Measurements from ENCODE around the gene TEX19. TPM values are rescaled to one million over a fixed set of nuclear protein-coding genes. Genes with fewer than 3 reads are reported as not detected.

TEX19 gene
- total and polyA plus RNA-seq, 9 of the 15 experiments (the other 6 are each of a cell fraction or from before 2014, with no cell fraction given): 0.10 to 4.9 (median 1.9) TPM

GRCh38 chr17:82313195-82314011, 45.6 kb upstream of the TEX19 start (continued):
- TF ChIP-seq BRF1 (IDR thresholded peaks at IDR 0.05; ENCODE audit: borderline replicate concordance, extremely low read depth, insufficient read length): no peak
- no peak for TF ChIP-seq ATF6 (CRISPR knock-in tag; IDR thresholded peaks at IDR 0.05)

GRCh38 chr17:82314012-82314726, 44.9 kb upstream of the TEX19 start:
- no peak overlapping the region for H3K4me2 ChIP-seq (ENCODE audit: insufficient read depth, low read length)
- peak overlapping the region in 1 of 2 experiments; percentile 69; a peak in 2 of 4 replicates for H3K9ac ChIP-seq (ENCODE audit: insufficient read depth in 1 of 2, low read depth in 2 of 2, low read length in 2 of 2)
- H3K79me2 ChIP-seq (ENCODE audit: control insufficient read depth, insufficient read depth, low read length): no peaks in the 10 kb centered on the region
- 69% methylated on average over 18 of the region's 27 CpGs for WGBS (ENCODE audit: insufficient coverage, low coverage, missing lambda C conversion rate)
- intact Hi-C loops (cut with micrococcal nuclease): no loop called here
- no peak overlapping the region for H3K4me3 ChIP-seq
- H3K9me3 ChIP-seq (replicated peaks; ENCODE audit: control insufficient read depth, insufficient read depth, low read depth, low read length): peaks cover 10% of the 10 kb centered on the region
- POLR2A ChIA-PET: interaction anchor here (1.5 kb wide), 1 partner anchor 11 kb away, joined by 3 read pairs; no protein-coding TSS in a partner anchor
- no peak overlapping the region for H3K27ac ChIP-seq (ENCODE audit: extremely low read depth, low read depth, low read length)
- H4K20me1 ChIP-seq (replicated peaks; ENCODE audit: control insufficient read depth, insufficient read depth, low read length): no peaks in the 10 kb centered on the region
- in situ Hi-C loops (cut with MboI): no loop called here
- H3K27me3 ChIP-seq (ENCODE audit: control insufficient read depth in 2 of 2, insufficient read depth in 2 of 2, low read length in 2 of 2): no peaks in the 10 kb centered on the region
- TF ChIP-seq JUN (IDR thresholded peaks at IDR 0.05; ENCODE audit: borderline replicate concordance, low read depth, low read length) (no peak), JUN (CRISPR knock-in tag; IDR thresholded peaks at IDR 0.05; ENCODE audit: borderline replicate concordance) (no peak), PCBP1 (IDR thresholded peaks at IDR 0.05; ENCODE audit: low read depth, low read length, poor library complexity, severe bottlenecking) (peak; percentile 68), ZBTB33 (CRISPR knock-in tag; IDR thresholded peaks at IDR 0.05) (peak; percentile 70)
- BruUV-seq (replicated peaks): no TSS peak
- CTCF ChIA-PET (ENCODE audit: low intra/inter-chr PET ratio): no interaction called here
- no peak overlapping the region for H2AFZ ChIP-seq (ENCODE audit: low read depth, low read length)
- no peaks in the 10 kb centered on the region for H3K9me1 ChIP-seq (ENCODE audit: control insufficient read depth, insufficient read depth, low read length)
- H3K36me3 ChIP-seq (ENCODE audit: control insufficient read depth, insufficient read depth, low read length): no peaks in the 10 kb centered on the region
- FAIRE-seq: no peak
- ATAC-seq: no peak
- DNase-seq (ENCODE audit: extremely low read depth in 1 of 4, low spot score in 3 of 4): no peak
- peaks cover 4 to 74% of the 10 kb centered on the region in 2 experiments; a peak in 4 of 5 replicates for H3K4me1 ChIP-seq (replicated peaks in 1 of 2; ENCODE audit: control insufficient read depth in 2 of 2, insufficient read depth in 2 of 2, low read length in 2 of 2)
